ENCODE measurements around the gene FRMD3. TPM values are rescaled to one million over a fixed set of nuclear protein-coding genes. Genes with fewer than 3 reads are reported as not detected.

FRMD3 gene
- polyA plus RNA-seq, 1 donor from 2014 or later: 13.0 TPM

DNA sequence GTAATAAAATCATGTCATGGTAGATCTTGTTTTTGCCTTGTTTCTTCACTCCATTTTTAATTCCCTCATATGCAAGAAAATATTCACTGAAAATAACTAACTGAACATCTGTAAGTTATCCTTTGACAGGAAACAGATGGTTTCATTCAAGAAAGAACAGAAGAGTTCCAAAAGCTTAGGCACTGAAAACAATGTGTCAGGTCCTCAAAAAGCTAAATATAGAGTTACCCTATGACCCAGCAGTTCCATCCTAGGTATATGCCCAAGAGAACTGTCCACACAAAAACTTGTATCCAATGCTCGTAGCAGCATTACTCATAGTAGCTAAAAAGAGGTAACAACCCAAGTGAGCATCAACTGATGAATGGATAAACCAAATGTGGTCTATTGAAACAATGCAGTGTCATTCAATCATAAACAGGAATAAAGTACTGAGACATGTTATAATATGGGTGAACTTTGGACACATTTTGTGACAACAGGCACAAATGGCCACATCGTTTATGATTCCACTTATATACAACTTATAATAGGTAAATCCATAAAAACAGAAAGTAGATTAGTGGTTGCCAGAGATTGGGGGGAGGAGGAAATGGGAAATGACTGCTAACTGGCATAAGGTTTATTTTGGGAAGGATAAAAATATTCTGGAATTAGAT is 231.0 kb downstream of the FRMD3 start:
- no peaks in the 10 kb centered on the region for H3K9me2 ChIP-seq (ENCODE audit: insufficient read depth, low read length)
- H3F3A ChIP-seq (ENCODE audit: insufficient read depth, low read length, poor library complexity, severe bottlenecking): no peaks in the 10 kb centered on the region
- H2AFZ ChIP-seq (ENCODE audit: low read depth, low read length): no peak overlapping the region
- H3K79me2 ChIP-seq (replicated peaks; ENCODE audit: insufficient read depth, low read length): no peaks in the 10 kb centered on the region
- no peaks in the 10 kb centered on the region for H3K36me3 ChIP-seq (ENCODE audit: insufficient read depth, low read length)
- H3K9me3 ChIP-seq (ENCODE audit: low read length): no peaks in the 10 kb centered on the region
- TF ChIP-seq SMC3 (conservative IDR thresholded peaks at IDR 0.05; ENCODE audit: poor library complexity): no peak
- no peak for TF ChIP-seq MXI1 (conservative IDR thresholded peaks at IDR 0.05; ENCODE audit: poor library complexity, severe bottlenecking)
- no peak for TF ChIP-seq EZH2 (IDR thresholded peaks at IDR 0.05; ENCODE audit: borderline replicate concordance, insufficient read depth, low read length, poor library complexity, severe bottlenecking)
- TF ChIP-seq, protein P1, sequence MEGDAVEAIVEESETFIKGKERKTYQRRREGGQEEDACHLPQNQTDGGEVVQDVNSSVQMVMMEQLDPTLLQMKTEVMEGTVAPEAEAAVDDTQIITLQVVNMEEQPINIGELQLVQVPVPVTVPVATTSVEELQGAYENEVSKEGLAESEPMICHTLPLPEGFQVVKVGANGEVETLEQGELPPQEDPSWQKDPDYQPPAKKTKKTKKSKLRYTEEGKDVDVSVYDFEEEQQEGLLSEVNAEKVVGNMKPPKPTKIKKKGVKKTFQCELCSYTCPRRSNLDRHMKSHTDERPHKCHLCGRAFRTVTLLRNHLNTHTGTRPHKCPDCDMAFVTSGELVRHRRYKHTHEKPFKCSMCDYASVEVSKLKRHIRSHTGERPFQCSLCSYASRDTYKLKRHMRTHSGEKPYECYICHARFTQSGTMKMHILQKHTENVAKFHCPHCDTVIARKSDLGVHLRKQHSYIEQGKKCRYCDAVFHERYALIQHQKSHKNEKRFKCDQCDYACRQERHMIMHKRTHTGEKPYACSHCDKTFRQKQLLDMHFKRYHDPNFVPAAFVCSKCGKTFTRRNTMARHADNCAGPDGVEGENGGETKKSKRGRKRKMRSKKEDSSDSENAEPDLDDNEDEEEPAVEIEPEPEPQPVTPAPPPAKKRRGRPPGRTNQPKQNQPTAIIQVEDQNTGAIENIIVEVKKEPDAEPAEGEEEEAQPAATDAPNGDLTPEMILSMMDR (IDR thresholded peaks at IDR 0.05; ENCODE audit: poor library complexity, severe bottlenecking): no peak
- no peak for TF ChIP-seq TAF1 (IDR thresholded peaks at IDR 0.05; ENCODE audit: low read depth)
- TF ChIP-seq, protein P2, sequence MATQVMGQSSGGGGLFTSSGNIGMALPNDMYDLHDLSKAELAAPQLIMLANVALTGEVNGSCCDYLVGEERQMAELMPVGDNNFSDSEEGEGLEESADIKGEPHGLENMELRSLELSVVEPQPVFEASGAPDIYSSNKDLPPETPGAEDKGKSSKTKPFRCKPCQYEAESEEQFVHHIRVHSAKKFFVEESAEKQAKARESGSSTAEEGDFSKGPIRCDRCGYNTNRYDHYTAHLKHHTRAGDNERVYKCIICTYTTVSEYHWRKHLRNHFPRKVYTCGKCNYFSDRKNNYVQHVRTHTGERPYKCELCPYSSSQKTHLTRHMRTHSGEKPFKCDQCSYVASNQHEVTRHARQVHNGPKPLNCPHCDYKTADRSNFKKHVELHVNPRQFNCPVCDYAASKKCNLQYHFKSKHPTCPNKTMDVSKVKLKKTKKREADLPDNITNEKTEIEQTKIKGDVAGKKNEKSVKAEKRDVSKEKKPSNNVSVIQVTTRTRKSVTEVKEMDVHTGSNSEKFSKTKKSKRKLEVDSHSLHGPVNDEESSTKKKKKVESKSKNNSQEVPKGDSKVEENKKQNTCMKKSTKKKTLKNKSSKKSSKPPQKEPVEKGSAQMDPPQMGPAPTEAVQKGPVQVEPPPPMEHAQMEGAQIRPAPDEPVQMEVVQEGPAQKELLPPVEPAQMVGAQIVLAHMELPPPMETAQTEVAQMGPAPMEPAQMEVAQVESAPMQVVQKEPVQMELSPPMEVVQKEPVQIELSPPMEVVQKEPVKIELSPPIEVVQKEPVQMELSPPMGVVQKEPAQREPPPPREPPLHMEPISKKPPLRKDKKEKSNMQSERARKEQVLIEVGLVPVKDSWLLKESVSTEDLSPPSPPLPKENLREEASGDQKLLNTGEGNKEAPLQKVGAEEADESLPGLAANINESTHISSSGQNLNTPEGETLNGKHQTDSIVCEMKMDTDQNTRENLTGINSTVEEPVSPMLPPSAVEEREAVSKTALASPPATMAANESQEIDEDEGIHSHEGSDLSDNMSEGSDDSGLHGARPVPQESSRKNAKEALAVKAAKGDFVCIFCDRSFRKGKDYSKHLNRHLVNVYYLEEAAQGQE (IDR thresholded peaks at IDR 0.05; ENCODE audit: borderline replicate concordance): no peak
- no peaks in the 10 kb centered on the region for H4K20me1 ChIP-seq (ENCODE audit: insufficient read depth)
- no peak overlapping the region for H3K4me3 ChIP-seq (ENCODE audit: low read length)
- no peak overlapping the region for H3K9ac ChIP-seq (ENCODE audit: low read length)
- H3K27me3 ChIP-seq (ENCODE audit: insufficient read depth, low read depth, low read length): no peaks in the 10 kb centered on the region
- no peak overlapping the region for H3K27ac ChIP-seq (ENCODE audit: low read length)
- H3K4me2 ChIP-seq (ENCODE audit: low read length): no peak overlapping the region

- H2AFZ ChIP-seq (ENCODE audit: low read depth, low read length): no peak overlapping the region
- H3K27me3 ChIP-seq (ENCODE audit: insufficient read depth, low read depth, low read length): no peaks in the 10 kb centered on the region
- no peak overlapping the region for H3K4me3 ChIP-seq (ENCODE audit: low read length)
- no peaks in the 10 kb centered on the region for H3K79me2 ChIP-seq (replicated peaks; ENCODE audit: insufficient read depth, low read length)
- H3K4me2 ChIP-seq (ENCODE audit: low read length): no peak overlapping the region
- no peaks in the 10 kb centered on the region for H3K9me2 ChIP-seq (ENCODE audit: insufficient read depth, low read length)
- no peak overlapping the region for H3K9ac ChIP-seq (ENCODE audit: low read length)
- H3K36me3 ChIP-seq (ENCODE audit: insufficient read depth, low read length): no peaks in the 10 kb centered on the region
- TF ChIP-seq, protein P1 (IDR thresholded peaks at IDR 0.05; ENCODE audit: poor library complexity, severe bottlenecking): no peak
- no peak for TF ChIP-seq MXI1 (conservative IDR thresholded peaks at IDR 0.05; ENCODE audit: poor library complexity, severe bottlenecking)
- no peak for TF ChIP-seq SMC3 (conservative IDR thresholded peaks at IDR 0.05; ENCODE audit: poor library complexity)
- TF ChIP-seq POLR2AphosphoS5 (IDR thresholded peaks at IDR 0.05): no peak
- no peak for TF ChIP-seq TAF1 (IDR thresholded peaks at IDR 0.05; ENCODE audit: low read depth)
- no peak for TF ChIP-seq EZH2 (IDR thresholded peaks at IDR 0.05; ENCODE audit: borderline replicate concordance, insufficient read depth, low read length, poor library complexity, severe bottlenecking)
- TF ChIP-seq EP300 (conservative IDR thresholded peaks at IDR 0.05; ENCODE audit: poor library complexity, severe bottlenecking): no peak
- no peak for TF ChIP-seq RAD21 (conservative IDR thresholded peaks at IDR 0.05)
- H3K9me3 ChIP-seq (ENCODE audit: low read length): no peaks in the 10 kb centered on the region
- H4K20me1 ChIP-seq (ENCODE audit: insufficient read depth): no peaks in the 10 kb centered on the region
- no peaks in the 10 kb centered on the region for H3F3A ChIP-seq (ENCODE audit: insufficient read depth, low read length, poor library complexity, severe bottlenecking)
- H3K27ac ChIP-seq (ENCODE audit: low read length): no peak overlapping the region
These were observed 233.5 kb downstream of the FRMD3 start for GRCh38 chr9:83304686-83305085.

All from neural cell (in vitro differentiated cells).